Prostate gland (tissue), 2 donors: ENCODE measurements around the gene INAFM2.

Experiments used
- POLR2A ChIP-seq: fragments of 450-650 bp; IDR thresholded peaks from one replicate; pipeline ENCODE4 v1.6.1; 2016; ENCODE audit warnings: antibody characterized with exemption, mild to moderate bottlenecking
- POLR2AphosphoS5 ChIP-seq: sonication (generic); formaldehyde crosslinking; IDR thresholded peaks from one replicate; pipeline ENCODE4 v1.6.1; 2017; ENCODE audit warnings: antibody characterized with exemption
- TF ChIP-seq, protein P1 (sequence below), 4 experiments: fragments of 200-600 bp in 2 of 4; fragments of 450-650 bp in 2 of 4; sonication (generic) in 2 of 4; IDR thresholded peaks; 1 replicate in 3 of 4; 2 replicates in 1 of 4; pipeline ENCODE4 v1.5.1; 2016 to 2019; ENCODE audit warnings: antibody characterized with exemption in 4 of 4, mild to moderate bottlenecking in 2 of 4, moderate library complexity in 2 of 4

DNA sequence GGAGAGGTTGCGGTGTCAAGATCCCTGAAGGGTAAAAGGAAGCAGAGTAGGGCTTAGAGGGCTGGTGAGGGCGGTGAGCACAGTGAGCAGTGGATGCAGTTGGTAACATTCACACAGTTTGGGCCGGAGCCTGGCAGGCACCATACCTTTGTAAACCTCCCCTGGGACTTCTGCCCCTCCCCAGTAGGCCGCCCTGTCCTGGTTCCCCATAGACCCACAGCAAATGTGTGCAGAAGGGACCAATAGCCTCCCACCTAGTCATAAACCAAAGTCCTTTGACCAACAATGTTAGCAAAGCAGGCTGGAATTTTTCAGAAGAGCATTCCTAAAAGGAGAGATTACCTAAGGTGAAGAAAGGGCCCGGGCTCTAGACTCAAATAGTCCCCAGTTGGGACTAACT is 25.7 kb downstream of the INAFM2 start:
- TF ChIP-seq POLR2AphosphoS5 (no peak), POLR2A (no peak)
- TF ChIP-seq, protein P1, sequence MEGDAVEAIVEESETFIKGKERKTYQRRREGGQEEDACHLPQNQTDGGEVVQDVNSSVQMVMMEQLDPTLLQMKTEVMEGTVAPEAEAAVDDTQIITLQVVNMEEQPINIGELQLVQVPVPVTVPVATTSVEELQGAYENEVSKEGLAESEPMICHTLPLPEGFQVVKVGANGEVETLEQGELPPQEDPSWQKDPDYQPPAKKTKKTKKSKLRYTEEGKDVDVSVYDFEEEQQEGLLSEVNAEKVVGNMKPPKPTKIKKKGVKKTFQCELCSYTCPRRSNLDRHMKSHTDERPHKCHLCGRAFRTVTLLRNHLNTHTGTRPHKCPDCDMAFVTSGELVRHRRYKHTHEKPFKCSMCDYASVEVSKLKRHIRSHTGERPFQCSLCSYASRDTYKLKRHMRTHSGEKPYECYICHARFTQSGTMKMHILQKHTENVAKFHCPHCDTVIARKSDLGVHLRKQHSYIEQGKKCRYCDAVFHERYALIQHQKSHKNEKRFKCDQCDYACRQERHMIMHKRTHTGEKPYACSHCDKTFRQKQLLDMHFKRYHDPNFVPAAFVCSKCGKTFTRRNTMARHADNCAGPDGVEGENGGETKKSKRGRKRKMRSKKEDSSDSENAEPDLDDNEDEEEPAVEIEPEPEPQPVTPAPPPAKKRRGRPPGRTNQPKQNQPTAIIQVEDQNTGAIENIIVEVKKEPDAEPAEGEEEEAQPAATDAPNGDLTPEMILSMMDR (IDR thresholded peaks at IDR 0.05): no peak
